ENCODE results near the gene PCSK5. TPM values are rescaled to one million over a fixed set of nuclear protein-coding genes. Genes with fewer than 3 reads are reported as not detected.
"Not testable (repeated sequence)": the region's sequence is repeated elsewhere in the genome, so short reads cannot be mapped to it uniquely, and the experiment has no call there.

Gene PCSK5
- total and polyA plus RNA-seq, 4 donors: 0.58 to 3.6 (median 0.82) TPM

- 40% methylated on average over 4 of the region's 4 CpGs for WGBS
- TF ChIP-seq HNF4A (conservative IDR thresholded peaks at IDR 0.05): no peak
- TF ChIP-seq FOXA2 (IDR thresholded peaks at IDR 0.05): no peak
- no peak for TF ChIP-seq MAX (IDR thresholded peaks at IDR 0.05)
- TF ChIP-seq HNF4G (IDR thresholded peaks at IDR 0.05): no peak
- no peak for TF ChIP-seq RXRA (IDR thresholded peaks at IDR 0.05)
- TF ChIP-seq ZBTB33 (IDR thresholded peaks at IDR 0.05): no peak
- TF ChIP-seq SP1 (IDR thresholded peaks at IDR 0.05): no peak
- TF ChIP-seq YY1 (IDR thresholded peaks at IDR 0.05): no peak
- no peak for TF ChIP-seq EGR1 (IDR thresholded peaks at IDR 0.05; ENCODE audit: low read depth in 2 of 2)
- TF ChIP-seq JUND (IDR thresholded peaks at IDR 0.05): no peak
- TF ChIP-seq GABPA (IDR thresholded peaks at IDR 0.05 in 1 of 2, conservative IDR thresholded peaks at IDR 0.05 in 1 of 2): no peak
- H3K4me3 ChIP-seq (ENCODE audit: low read depth in 1 of 3, low read length in 3 of 3): no peak overlapping the region
- no peak overlapping the region for H3K9ac ChIP-seq (ENCODE audit: low read depth in 1 of 2, low read length in 2 of 2)
- no peak overlapping the region for H3K27ac ChIP-seq (ENCODE audit: low read depth in 1 of 2, low read length in 2 of 2)
- H3K4me1 ChIP-seq (ENCODE audit: control insufficient read depth in 4 of 4, insufficient read depth in 4 of 4, low read length in 3 of 4): peaks cover 0 to 12% (median 6%) of the 10 kb centered on the region in 4 donors
- no peaks in the 10 kb centered on the region for H3K9me3 ChIP-seq (ENCODE audit: control insufficient read depth in 4 of 4, low read length in 3 of 4)
- DNase-seq (ENCODE audit: low spot score): no peak
- no peaks in the 10 kb centered on the region for H3K27me3 ChIP-seq (ENCODE audit: control insufficient read depth in 4 of 4, insufficient read depth in 4 of 4, low read length in 3 of 4)
- no peaks in the 10 kb centered on the region for H3K36me3 ChIP-seq (ENCODE audit: control insufficient read depth in 4 of 4, insufficient read depth in 3 of 4, low read depth in 1 of 4, low read length in 3 of 4)
Observed at GRCh38 chr9:75864266-75864665, 26.2 kb upstream of the PCSK5 start.

GRCh38 chr9:75866273-75866871 lies 24.1 kb upstream of the PCSK5 start:
- Histone ChIP-seq H3K27me3 (ENCODE audit: control insufficient read depth in 4 of 4, insufficient read depth in 4 of 4, low read length in 3 of 4) (no peaks in the 10 kb centered on the region), H3K27ac (ENCODE audit: low read depth in 1 of 2, low read length in 2 of 2) (no peak overlapping the region), H3K9ac (ENCODE audit: low read depth in 1 of 2, low read length in 2 of 2) (no peak overlapping the region), H3K4me1 (ENCODE audit: control insufficient read depth in 4 of 4, insufficient read depth in 4 of 4, low read length in 3 of 4) (peaks cover 0 to 12% (median 6%) of the 10 kb centered on the region in 4 donors), H3K4me3 (ENCODE audit: low read depth in 1 of 3, low read length in 3 of 3) (no peak overlapping the region), H3K36me3 (ENCODE audit: control insufficient read depth in 4 of 4, insufficient read depth in 3 of 4, low read depth in 1 of 4, low read length in 3 of 4) (no peaks in the 10 kb centered on the region), H3K9me3 (ENCODE audit: control insufficient read depth in 4 of 4, low read length in 3 of 4) (no peaks in the 10 kb centered on the region)
- TF ChIP-seq CTCF (IDR thresholded peaks at IDR 0.05; ENCODE audit: low read depth, low read length, missing input control) (peak; percentile 71), SP1 (IDR thresholded peaks at IDR 0.05) (no peak), REST (IDR thresholded peaks at IDR 0.05) (no peak), RAD21 (IDR thresholded peaks at IDR 0.05) (peak; percentile 76 to 78), RXRA (IDR thresholded peaks at IDR 0.05) (no peak), EGR1 (IDR thresholded peaks at IDR 0.05; ENCODE audit: low read depth in 2 of 2) (no peak)
- no peak for DNase-seq (ENCODE audit: low spot score)
- 27% methylated on average over 2 of the region's 2 CpGs for WGBS

GRCh38 chr9:75868526-75868925 lies 21.9 kb upstream of the PCSK5 start:
- H3K4me1 ChIP-seq (ENCODE audit: control insufficient read depth in 4 of 4, insufficient read depth in 4 of 4, low read length in 3 of 4): peaks cover 0 to 12% (median 6%) of the 10 kb centered on the region in 4 donors
- not testable (repeated sequence) for H3K9me3 ChIP-seq (ENCODE audit: control insufficient read depth in 4 of 4, low read length in 3 of 4); H3K9ac ChIP-seq (ENCODE audit: low read depth in 1 of 2, low read length in 2 of 2); H3K36me3 ChIP-seq (ENCODE audit: control insufficient read depth in 4 of 4, insufficient read depth in 3 of 4, low read depth in 1 of 4, low read length in 3 of 4); H3K27ac ChIP-seq (ENCODE audit: low read depth in 1 of 2, low read length in 2 of 2); DNase-seq (ENCODE audit: low spot score); H3K4me3 ChIP-seq (ENCODE audit: low read depth in 1 of 3, low read length in 3 of 3); H3K27me3 ChIP-seq (ENCODE audit: control insufficient read depth in 4 of 4, insufficient read depth in 4 of 4, low read length in 3 of 4)
- 81% methylated on average over 2 of the region's 2 CpGs for WGBS
